Body of pancreas (tissue), 4 donors: Measurements from ENCODE around the gene SLC35E3.

ENCODE experiments used
- POLR2A ChIP-seq, 3 donors: fragments of 450-650 bp; IDR thresholded peaks; one replicate each; pipeline ENCODE4 v1.6.1; 2016; ENCODE audit warnings: antibody characterized with exemption in 3 of 3, mild to moderate bottlenecking in 2 of 3
- TF ChIP-seq, protein P1 (sequence below), 7 experiments: fragments of 450-650 bp in 4 of 7; fragments of 200-600 bp in 3 of 7; sonication (generic) in 3 of 7; IDR thresholded peaks; one replicate each; pipeline ENCODE4 v1.5.1; 2016 to 2019; ENCODE audit warnings: antibody characterized with exemption in 7 of 7

- TF ChIP-seq, protein P1, sequence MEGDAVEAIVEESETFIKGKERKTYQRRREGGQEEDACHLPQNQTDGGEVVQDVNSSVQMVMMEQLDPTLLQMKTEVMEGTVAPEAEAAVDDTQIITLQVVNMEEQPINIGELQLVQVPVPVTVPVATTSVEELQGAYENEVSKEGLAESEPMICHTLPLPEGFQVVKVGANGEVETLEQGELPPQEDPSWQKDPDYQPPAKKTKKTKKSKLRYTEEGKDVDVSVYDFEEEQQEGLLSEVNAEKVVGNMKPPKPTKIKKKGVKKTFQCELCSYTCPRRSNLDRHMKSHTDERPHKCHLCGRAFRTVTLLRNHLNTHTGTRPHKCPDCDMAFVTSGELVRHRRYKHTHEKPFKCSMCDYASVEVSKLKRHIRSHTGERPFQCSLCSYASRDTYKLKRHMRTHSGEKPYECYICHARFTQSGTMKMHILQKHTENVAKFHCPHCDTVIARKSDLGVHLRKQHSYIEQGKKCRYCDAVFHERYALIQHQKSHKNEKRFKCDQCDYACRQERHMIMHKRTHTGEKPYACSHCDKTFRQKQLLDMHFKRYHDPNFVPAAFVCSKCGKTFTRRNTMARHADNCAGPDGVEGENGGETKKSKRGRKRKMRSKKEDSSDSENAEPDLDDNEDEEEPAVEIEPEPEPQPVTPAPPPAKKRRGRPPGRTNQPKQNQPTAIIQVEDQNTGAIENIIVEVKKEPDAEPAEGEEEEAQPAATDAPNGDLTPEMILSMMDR (IDR thresholded peaks at IDR 0.05): no peak
- no peak for TF ChIP-seq POLR2A (IDR thresholded peaks at IDR 0.05)
These were observed 12.3 kb upstream of the SLC35E3 start for GRCh38 chr12:68733661-68734071.
